Endodermal cell (in vitro differentiated cells): Measurements from ENCODE around the gene GLS2. TPM values are rescaled to one million over a fixed set of nuclear protein-coding genes. Genes with fewer than 3 reads are reported as not detected.

ENCODE experiments used
- DNase-seq: peaks from one replicate; pipeline ENCODE4 v3.0.0-alpha.2; 2017
- H3K27ac ChIP-seq: 2 replicates; pipeline ENCODE4 v1.5.1; 2013; ENCODE audit warnings: mild to moderate bottlenecking, low read depth, low read length, moderate library complexity
- H3K27me3 ChIP-seq: 2 replicates; pipeline ENCODE4 v1.6.1; 2013; ENCODE audit warnings: mild to moderate bottlenecking, low read length, moderate library complexity; ENCODE audit not compliant: insufficient read depth, control insufficient read depth, poor library complexity, severe bottlenecking
- H3K36me3 ChIP-seq: 2 replicates; pipeline ENCODE4 v1.7.0; 2013; ENCODE audit warnings: mild to moderate bottlenecking, low read length, moderate library complexity; ENCODE audit not compliant: control insufficient read depth, insufficient read depth
- H3K4me1 ChIP-seq: one replicate; pipeline ENCODE4 v1.7.0; 2013; ENCODE audit warnings: low read length; ENCODE audit not compliant: control insufficient read depth, insufficient read depth
- H3K4me3 ChIP-seq: 2 replicates; pipeline ENCODE4 v1.5.1; 2013; ENCODE audit warnings: mild to moderate bottlenecking, low read length, moderate library complexity
- H3K9ac ChIP-seq: 2 replicates; pipeline ENCODE4 v1.6.1; 2013; ENCODE audit warnings: mild to moderate bottlenecking, low read length, moderate library complexity; ENCODE audit not compliant: poor library complexity, severe bottlenecking; ENCODE audit errors: extremely low read depth
- H3K9me3 ChIP-seq: 2 replicates; pipeline ENCODE4 v1.6.1; 2013; ENCODE audit warnings: mild to moderate bottlenecking, low read length, moderate library complexity; ENCODE audit not compliant: control insufficient read depth
- H3K27ac Mint-ChIP-seq: 2 replicates; pipeline ENCODE4 v1.8.0; 2020; ENCODE audit warnings: mixed read lengths
- H3K27me3 Mint-ChIP-seq: 2 replicates; pipeline ENCODE4 v1.8.0; 2021; ENCODE audit warnings: mild to moderate bottlenecking, mixed read lengths; ENCODE audit not compliant: insufficient read depth
- H3K36me3 Mint-ChIP-seq: 2 replicates; pipeline ENCODE4 v1.8.0; 2020; ENCODE audit warnings: low read depth, mixed read lengths
- H3K4me1 Mint-ChIP-seq: 2 replicates; pipeline ENCODE4 v1.8.0; 2020; ENCODE audit warnings: mixed read lengths
- H3K4me3 Mint-ChIP-seq: 2 replicates; pipeline ENCODE4 v1.8.0; 2020; ENCODE audit warnings: mild to moderate bottlenecking, moderate library complexity, mixed read lengths
- H3K9me3 Mint-ChIP-seq: 2 replicates; pipeline ENCODE4 v1.8.0; 2020; ENCODE audit warnings: mild to moderate bottlenecking, mixed read lengths
- CTCF ChIP-seq: fragments of 200-600 bp; sonication (generic); conservative IDR thresholded peaks from 2 replicates; pipeline ENCODE4 v1.5.0; 2021; ENCODE audit warnings: antibody characterized with exemption, mild to moderate bottlenecking
- WGBS, 2 experiments: methylation state at CpG; one replicate each; pipeline versions ENCODE4 v1.1.5 to v1.1.7; 2013; ENCODE audit warnings: missing lambda C conversion rate in 2 of 2, mixed read lengths in 1 of 2; ENCODE audit not compliant: insufficient coverage in 1 of 2, insufficient read length in 1 of 2; 5-methylcytosine and 5-hydroxymethylcytosine counted together
- total RNA-seq, 2 donors: library from RNA; stranded (reverse); fragmentation: NEBNext Ultra II Directional in 1 of 2; extraction: Animal tissue kit (Norgen Biotek cat#: 25700) in 1 of 2; gene quantifications; 2 replicates in 1 of 2; 3 replicates in 1 of 2; pipeline ENCODE4 v1.2.1, GENCODE V29; 2021

The GLS2 gene
- total RNA-seq, 2 donors from 2014 or later, result 1.5 to 2.7 TPM

- Mint-ChIP-seq H3K36me3 (peaks cover 74% of the 10 kb centered on the region), H3K27ac (no peak overlapping the region), H3K27me3 (no peaks in the 10 kb centered on the region)
Observed at GRCh38 chr12:56425940-56426438, 62.0 kb downstream of the GLS2 start.

GRCh38 chr12:56425193-56425592 is 62.8 kb downstream of the GLS2 start:
- no peaks in the 10 kb centered on the region for H3K4me1 ChIP-seq
- WGBS, 2 experiments, result 100% methylated on average over 1 of the region's 1 CpG; no CpG with 5 or more reads in 1 of the 2 experiments
- no peaks in the 10 kb centered on the region for H3K4me1 Mint-ChIP-seq
- H3K27me3 Mint-ChIP-seq, result no peaks in the 10 kb centered on the region
- H3K27ac Mint-ChIP-seq, result no peak overlapping the region
- no peak overlapping the region for H3K9ac ChIP-seq
- H3K36me3 Mint-ChIP-seq, result peaks cover 74% of the 10 kb centered on the region
- no peak for DNase-seq
- no peak for TF ChIP-seq CTCF
- H3K36me3 ChIP-seq, result peaks cover 68% of the 10 kb centered on the region
- no peaks in the 10 kb centered on the region for H3K9me3 Mint-ChIP-seq
- no peaks in the 10 kb centered on the region for H3K9me3 ChIP-seq
- no peak overlapping the region for H3K4me3 ChIP-seq
- no peak overlapping the region for H3K4me3 Mint-ChIP-seq
- H3K27ac ChIP-seq, result no peak overlapping the region
- H3K27me3 ChIP-seq, result no peaks in the 10 kb centered on the region

More at GRCh38 chr12:56425940-56426438, 62.0 kb downstream of the GLS2 start:
- Histone ChIP-seq H3K9me3 (no peaks in the 10 kb centered on the region), H3K9ac (no peak overlapping the region), H3K27me3 (no peaks in the 10 kb centered on the region), H3K4me1 (no peaks in the 10 kb centered on the region), H3K27ac (no peak overlapping the region), H3K36me3 (peaks cover 69% of the 10 kb centered on the region), H3K4me3 (no peak overlapping the region)
- Mint-ChIP-seq H3K4me3 (no peak overlapping the region), H3K9me3 (no peaks in the 10 kb centered on the region), H3K4me1 (no peaks in the 10 kb centered on the region)
- 57 to 67% methylated on average over 3 of the region's 3 CpGs for WGBS, 2 experiments
- no peak for DNase-seq
- no peak for TF ChIP-seq CTCF

Other genes starting within 250 kb of the GLS2 start
- gene ANKRD52, start 229.8 kb downstream of the GLS2 start, total RNA-seq, result 10 to 100 TPM; 39.3 to 54.9 TPM
- gene COQ10A, start 221.2 kb downstream of the GLS2 start, total RNA-seq, result 10 to 100 TPM; 20.5 to 23.2 TPM
- gene CS, start 187.8 kb downstream of the GLS2 start, total RNA-seq, result 100 to 1,000 TPM; 134 to 167 TPM
- 100 to 1,000 TPM; 183 to 198 TPM for gene CNPY2, start 172.2 kb downstream of the GLS2 start, total RNA-seq
- gene PAN2, start 154.2 kb downstream of the GLS2 start, total RNA-seq, result 10 to 100 TPM; 66.5 to 90.3 TPM
- gene IL23A, start 149.3 kb downstream of the GLS2 start, total RNA-seq, result 10 to 100 TPM in 1 of 2 donors, 1 to 10 TPM in 1; 4.6 to 10.4 TPM
- 100 to 1,000 TPM; 107 to 112 TPM for gene STAT2, start 128.1 kb downstream of the GLS2 start, total RNA-seq
- gene APOF, start 125.3 kb downstream of the GLS2 start, total RNA-seq, result not detected
- 10 to 100 TPM; 64.5 to 85.3 TPM for gene TIMELESS, start 38.7 kb downstream of the GLS2 start, total RNA-seq
- not detected for gene MIP, start 33.5 kb downstream of the GLS2 start, total RNA-seq
- 1 to 10 TPM; 2.9 to 3.8 TPM for gene SPRYD4, start 19.6 kb downstream of the GLS2 start, total RNA-seq
- gene RBMS2, start 33.7 kb upstream of the GLS2 start, total RNA-seq, result 10 to 100 TPM; 26.3 to 33.8 TPM
- 100 to 1,000 TPM; 125 to 137 TPM for gene BAZ2A, start 142.2 kb upstream of the GLS2 start, total RNA-seq
- gene ATP5F1B, start 157.8 kb upstream of the GLS2 start, total RNA-seq, result 100 to 1,000 TPM; 653 to 681 TPM
- gene PTGES3, start 200.1 kb upstream of the GLS2 start, total RNA-seq, result 100 to 1,000 TPM; 275 to 320 TPM
- gene NACA, start 237.1 kb upstream of the GLS2 start, total RNA-seq, result 100 to 1,000 TPM; 817 to 958 TPM